ENCODE results near the gene RBKS.

DNA sequence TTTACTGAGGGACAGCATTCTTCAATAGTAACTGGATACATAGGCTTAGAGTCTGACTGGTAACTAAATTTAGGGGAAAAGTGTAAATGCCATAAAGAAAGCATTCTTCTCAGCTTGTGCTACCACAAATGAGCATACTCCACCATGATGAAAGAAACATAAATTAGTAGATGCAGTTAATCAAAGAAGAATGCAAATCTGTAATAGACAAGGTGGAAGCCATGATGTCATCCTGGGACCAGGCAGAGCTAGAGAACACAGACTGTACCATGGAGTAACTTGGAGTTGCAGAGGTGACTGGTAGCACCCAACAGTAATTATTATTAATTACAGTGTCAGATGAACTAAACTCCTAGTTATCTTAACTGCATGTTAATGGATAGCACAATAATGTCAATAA is 51.7 kb downstream of the RBKS start:
- TF ChIP-seq CTCF (IDR thresholded peaks at IDR 0.05) (no peak), POLR2A (IDR thresholded peaks at IDR 0.05) (no peak)
